GM21526 (cell line): ENCODE data around the gene APP.

Source experiments
- ATAC-seq: cut with Tn5 transposase; IDR thresholded peaks from one replicate; pipeline ENCODE4 v1.9.1; 2021; ENCODE audit warnings: moderate library complexity; ENCODE audit not compliant: unreplicated experiment, low FRiP score

The APP gene

DNA sequence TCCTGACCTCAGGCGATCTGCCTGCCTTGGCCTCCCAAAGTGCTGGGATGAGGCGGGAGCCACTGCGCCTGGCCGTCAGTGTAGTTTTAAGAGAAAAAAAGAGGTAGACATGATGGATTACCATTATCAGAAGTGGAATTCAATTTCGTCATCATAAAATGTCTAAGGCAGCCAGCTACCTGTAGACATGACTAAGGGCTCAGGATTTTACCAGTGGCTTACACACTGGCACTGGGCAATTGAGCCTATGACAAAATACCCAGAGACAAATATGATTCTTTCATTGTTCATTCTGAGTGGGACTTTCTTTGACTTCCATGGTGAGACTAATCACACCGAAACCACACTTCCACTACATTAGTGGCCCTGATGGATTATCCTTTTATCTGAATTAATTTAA lies 254.3 kb downstream of the APP start:
- no peak for ATAC-seq

DNA sequence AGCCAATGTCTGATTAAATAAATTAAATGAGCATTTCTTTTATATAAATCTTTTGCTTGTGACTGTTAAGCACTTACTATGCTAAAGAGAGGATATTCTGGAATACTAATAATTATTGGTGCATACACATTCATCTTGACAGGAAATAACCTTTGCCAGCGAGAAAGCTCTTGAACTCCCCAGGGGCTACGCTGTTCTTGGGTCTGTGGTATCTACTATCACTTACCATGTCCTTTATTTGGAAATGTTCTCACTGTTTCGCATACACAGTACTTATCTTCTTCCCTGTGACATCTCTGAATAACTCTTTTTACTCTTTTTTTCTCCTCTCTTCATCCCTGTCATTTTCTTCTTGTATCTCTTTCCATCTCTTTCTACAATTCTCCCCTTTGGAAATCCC lies 257.1 kb downstream of the APP start:
- no peak for ATAC-seq

DNA sequence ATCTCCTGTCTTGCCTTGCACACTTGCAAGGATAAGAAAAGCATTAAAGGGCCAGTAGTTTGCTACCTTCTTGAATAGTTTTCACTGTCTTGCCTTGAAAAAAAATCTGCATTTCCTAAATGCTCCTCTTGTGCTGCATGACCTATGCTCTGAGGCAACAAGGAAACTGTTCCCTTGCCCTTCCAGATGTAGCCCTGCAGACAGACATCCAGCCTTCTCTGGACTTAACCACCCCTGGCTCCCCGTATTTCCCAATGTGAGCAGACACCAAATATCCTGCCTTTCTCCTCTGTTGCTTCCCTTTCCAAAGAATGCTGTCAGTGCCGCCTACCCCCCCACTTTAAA lies 258.2 kb downstream of the APP start:
- no peak for ATAC-seq

DNA sequence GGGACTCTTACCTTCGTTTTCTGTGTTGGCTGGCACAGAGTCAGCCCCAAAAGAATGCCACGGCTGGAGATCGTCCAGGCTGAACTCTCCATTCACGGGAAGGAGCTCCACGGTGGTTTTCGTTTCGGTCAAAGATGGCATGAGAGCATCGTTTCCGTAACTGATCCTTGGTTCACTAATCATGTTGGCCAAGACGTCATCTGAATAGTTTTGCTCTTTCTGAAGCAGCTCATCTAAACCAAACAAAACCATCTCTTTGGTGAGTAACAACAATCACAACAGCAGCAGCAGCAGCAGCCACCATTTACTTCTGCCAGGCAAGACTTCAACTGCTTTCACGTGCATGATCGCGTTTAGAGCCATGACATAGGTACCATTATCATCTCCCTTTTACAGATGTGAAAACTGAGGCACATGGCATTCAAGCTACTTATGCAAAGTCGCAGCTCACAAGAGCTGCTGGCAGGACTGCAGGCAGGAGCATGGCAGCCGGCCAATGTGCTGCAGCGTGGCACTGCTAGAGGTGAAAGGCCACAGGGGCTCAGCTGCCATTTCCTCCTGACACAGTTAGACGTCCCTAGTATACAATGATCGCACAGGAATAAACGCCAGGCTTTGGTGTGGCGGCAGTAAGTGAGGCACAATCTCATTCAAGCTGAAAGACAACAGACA lies 258.7 kb downstream of the APP start:
- no peak for ATAC-seq

DNA sequence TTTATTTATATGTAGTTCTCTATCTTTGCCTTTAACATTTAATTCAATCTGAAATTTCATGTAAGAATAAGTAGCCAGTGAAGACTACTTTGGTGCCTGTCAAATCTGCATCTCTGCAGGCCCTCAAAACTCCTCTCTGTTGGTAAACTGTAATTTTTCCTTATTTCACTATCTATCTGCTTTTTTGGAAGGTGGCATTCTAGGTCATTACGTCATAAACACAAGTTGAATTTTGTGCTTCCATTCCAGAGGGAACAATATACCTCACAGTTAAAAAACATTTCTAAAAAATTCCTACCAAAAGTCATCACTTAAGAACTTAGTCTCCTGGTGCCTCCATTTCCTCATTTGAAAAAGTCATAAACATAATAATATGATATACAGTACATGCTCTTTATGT lies 259.8 kb downstream of the APP start:
- ATAC-seq = no peak

DNA sequence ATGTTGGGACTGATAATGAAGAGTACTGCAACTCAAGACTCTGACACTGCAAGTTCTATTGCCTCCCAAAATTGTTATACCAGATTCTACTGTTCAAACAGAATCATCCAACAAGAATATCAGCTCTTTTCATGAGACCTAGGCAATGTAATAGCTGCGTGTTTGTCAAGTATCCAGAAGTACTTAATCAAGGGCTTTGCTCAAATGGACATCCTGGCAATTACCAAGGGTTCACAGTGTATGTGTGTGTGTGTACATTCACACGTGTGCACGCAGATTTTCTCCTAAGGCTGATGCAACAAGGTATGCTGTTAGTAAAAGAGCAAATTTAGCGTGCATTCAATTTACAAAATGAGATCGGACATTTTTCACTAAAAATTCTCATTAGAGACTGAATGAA lies 261.2 kb downstream of the APP start:
- no peak for ATAC-seq

DNA sequence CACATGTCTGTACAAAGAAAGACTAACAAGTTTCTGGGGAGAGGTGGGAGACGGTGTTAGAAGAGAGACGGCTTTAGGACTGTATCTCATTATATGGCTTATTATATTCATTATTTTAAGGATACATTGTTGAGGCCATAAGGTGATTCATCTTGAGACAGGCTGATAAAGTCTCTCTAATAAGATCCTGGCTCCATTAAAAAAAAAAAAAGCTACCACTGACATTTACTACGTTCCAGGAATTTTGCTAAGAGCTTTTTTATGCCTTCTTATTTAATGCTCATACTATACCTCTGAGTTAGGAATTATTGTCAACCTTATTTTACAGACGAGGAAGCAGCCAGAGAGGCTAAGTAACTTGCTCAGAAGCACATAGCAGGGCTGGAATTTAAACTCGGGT lies 262.1 kb downstream of the APP start:
- ATAC-seq = no peak

DNA sequence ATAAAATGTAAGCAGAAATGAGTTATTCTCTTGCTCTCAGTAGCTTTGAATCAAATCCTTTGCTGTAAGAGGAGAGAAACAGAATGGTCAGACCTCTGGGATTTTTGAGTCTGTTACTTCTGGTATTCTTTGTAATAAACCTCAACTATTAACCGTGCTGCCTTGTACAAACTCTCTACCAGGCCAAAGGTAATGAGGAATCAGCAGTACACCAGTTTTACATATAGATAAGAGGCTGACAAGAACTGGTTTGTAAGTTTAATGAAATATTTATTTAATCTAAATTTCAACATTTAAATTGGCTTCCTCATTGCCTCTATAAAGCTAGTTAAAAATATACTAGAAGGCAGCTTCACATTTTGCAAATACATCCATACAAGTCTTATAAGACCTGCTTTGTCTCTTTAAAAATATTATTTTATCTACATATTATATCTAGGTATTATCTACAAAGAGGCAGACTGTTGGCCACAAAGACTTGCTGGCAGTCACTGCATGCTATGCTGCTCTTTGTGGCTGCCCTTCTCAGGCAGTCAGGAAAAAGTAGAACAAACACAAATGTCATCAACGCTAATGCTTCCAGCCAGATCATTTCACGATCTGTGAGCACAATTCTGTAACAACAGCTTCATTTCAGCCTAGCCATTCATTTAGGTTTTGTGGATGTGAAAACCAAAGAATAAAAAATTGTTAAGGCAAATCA lies 262.8 kb downstream of the APP start:
- no peak for ATAC-seq

DNA sequence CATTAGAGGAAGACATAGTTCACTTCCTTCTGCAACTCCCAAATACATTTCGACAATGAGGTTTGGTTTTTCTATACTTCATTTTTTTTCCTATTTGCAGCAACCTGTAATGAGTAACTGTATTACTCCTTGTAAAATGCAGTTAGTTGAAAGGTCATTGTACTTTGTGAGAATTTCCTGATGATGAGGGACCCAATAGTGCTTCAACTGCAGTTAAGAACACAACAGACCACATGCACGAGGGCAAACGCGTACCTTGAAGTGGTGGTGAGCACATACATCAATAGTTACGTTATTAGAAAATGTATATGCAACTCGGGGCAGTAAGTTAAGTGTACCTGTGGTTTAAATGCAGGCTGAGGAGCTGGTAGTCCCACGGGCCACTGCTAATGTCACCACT lies 264.0 kb downstream of the APP start:
- no peak for ATAC-seq

DNA sequence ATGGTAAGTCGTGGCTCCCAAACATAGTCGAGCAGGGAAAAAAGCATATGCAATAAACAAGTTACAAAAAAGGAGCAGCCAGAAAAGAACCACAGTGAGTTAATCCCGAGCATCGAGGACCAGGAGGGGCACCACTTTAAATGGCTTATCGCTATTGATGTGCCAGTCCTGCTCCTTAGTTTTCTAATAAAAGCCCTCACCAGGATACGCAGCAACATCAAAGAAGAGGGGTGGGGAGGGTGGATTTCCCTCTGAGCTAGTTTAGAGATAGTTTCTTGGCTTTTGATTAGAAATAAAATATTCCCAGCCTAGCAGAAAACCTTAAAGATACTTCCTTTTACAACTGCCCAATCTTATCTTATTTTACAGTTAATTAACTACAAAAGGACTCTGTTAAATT lies 265.4 kb downstream of the APP start:
- no peak for ATAC-seq

DNA sequence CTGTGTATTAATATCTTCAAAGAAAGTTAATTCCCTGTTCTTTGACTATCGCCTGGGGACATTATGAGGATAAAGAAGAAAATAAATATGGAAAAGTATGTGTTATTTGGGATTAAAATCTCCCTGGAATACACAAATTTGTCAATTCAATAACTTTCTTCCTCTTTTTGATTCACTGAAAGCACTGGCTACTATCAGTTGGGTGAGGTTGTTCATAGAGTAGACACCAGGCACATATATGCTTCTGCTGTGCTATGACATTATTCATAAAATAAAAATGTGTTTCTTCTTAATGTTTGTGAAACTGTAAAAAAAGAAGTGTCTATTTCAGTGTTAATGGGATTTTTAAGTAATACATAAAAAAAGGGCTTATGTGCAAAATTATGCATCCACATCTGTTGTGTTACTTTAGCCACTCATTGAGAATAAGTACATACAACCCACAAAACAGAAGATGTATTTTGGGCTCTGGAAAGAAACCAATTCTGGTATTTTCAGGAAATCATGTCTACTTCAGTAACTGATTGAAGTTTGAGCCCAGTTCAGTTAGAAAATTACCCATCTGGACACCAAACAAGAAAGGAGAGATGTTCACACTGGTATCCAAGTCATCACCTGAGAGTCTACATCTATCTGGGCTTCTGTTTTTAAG lies 266.4 kb downstream of the APP start:
- no peak for ATAC-seq

DNA sequence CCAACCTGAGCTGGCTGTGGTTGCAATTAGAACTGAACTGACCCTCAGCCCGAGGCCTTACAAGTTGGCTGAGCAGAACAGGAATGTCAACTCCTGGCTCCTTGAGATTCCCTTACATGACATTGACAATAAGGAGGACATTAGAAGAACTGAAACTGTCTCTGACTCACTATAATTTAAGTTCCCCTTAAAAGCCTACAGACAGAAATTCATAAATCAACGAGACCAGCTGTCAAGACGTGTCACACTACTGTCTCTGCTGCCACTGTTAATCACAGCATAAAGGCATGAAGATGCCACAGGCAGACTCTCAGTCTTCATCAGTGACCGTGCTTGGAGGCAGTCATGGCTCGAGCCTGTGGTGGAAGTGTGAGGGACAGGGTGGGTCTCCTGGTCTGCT lies 267.0 kb downstream of the APP start:
- ATAC-seq = peak; percentile 84

DNA sequence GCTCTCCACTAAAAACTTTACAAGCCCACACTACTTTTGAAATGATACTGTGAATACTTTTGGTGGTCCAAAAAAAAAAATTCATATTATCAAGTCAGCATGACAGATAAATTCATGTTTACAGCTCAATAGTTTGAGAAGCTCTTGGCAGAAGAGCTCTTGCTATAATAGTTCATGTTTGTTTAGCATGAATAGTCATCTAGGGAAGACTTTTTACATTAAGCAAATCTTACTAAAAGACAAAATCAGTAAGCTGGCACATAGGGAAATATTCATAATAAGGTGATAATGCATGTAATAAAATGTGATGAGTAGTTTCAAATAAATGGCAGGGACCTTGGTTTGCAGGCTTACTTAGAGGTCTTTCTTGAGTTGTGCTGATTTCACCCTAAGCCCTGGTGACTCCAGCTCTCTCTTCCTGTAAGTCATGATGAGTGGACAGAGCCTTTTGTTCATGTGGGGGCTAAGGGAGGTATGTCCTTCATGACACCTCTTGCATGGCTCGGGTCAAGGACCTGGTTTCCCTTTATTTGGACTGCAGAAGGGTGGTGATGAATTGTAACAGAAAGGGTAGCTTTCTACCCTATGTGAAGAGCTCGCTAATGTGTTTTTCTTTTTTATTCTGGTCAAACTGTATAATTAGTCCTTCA lies 269.1 kb downstream of the APP start:
- ATAC-seq = no peak

DNA sequence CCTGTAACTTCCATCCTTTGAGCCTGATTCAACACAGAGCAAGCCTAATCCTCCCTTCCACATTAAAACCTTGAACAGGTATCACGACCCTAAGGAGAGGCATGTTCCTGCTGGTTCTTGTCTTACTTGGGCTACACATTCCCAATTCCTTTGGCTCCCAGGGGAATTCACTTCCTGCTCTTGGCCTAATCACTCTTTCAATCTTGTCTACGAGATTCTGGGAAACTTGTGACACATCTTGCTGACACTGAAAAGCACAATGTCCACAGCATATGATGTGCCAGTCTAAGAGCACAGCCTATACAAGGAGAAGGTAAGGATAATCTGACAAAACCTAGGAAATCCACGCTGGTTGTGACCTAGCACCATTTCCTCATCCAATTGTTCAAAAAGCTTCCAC lies 271.9 kb downstream of the APP start:
- no peak for ATAC-seq

DNA sequence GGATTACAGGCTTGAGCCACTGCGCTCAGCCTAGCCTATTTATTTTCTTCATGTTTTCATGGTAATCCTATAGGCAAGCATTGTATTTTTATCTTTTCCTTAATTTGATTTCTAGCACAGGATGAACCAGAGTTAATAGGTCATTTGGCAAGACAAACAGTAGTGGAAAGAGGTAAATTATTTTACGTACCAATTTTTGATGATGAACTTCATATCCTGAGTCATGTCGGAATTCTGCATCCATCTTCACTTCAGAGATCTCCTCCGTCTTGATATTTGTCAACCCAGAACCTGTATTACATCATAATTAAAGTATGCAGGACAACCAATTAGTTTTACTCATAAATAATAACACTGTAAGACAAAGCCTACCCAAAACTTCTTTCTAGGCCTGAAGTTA lies 273.2 kb downstream of the APP start:
- ATAC-seq = no peak

DNA sequence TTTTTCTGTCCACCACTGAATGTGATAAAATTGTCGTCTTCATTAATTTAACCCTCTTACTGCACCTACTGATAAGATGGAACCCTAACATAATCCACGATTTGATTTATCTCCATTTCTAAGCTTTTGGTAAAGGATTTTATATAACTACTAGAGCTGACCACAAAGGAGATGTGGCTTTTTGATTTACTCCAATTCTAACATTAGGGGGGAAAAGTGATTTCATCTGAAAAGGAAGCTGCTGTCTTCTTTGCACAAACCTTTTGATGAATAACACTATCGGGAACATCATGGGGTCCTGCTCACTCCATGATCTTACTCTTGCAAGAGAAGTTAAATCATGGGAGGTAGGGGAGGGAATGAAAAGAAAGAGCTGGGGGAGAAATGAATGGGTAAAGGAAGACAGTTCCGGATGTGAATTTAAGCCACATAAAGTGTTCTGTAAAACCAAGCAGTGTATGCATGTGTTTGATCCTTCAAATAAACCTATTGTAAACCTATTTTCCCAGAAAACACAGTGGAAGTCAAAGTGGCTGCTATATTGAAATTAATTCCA lies 274.0 kb downstream of the APP start:
- no peak for ATAC-seq

DNA sequence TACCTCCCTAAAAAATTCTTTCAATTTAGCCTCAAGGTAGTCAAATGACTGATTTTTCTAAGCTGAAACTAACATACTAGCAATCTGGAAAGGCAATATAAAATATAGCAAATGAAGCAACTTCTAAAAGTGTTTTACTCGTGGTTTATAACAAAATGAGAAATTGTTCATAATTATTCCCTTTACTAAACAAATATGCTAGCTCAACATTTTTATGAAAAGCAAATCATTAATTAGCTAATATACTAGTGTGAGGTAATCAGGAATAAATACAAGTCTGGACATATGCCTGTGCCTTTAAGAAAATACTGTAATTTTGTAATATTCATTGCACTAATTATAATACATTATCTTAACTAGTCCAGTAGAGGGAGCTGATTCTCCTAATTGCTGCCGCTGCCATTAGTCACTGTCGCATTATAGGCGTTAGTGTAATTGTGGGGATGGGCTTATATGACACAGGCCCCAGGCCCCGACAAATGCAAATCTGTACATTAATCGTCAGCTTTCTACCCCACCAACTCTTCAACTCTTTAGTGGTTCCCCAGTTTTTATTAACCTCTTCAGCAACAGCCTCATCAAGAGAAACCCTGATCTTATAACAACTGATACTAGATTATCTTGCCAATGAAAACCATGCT lies 274.9 kb downstream of the APP start:
- peak; percentile 92 for ATAC-seq

DNA sequence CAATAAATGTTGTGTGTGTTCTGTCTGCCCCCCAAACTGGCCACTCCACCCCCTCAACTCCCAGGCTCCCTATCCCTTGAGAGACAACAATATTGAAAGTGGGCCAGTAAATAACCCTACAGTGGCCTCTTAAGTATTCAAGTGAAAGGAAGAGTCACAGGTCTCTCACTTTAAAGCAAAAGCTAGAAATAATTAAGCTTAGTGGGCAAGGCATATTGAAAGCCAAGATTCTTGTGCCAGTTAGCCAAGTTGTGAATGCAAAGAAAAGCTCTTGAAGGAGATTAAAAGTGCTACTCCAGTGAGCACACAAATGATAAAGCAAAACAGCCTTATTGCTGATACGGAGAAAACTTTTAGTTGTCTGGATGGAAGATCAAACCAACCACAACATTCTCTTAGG lies 277.4 kb downstream of the APP start:
- no peak for ATAC-seq

DNA sequence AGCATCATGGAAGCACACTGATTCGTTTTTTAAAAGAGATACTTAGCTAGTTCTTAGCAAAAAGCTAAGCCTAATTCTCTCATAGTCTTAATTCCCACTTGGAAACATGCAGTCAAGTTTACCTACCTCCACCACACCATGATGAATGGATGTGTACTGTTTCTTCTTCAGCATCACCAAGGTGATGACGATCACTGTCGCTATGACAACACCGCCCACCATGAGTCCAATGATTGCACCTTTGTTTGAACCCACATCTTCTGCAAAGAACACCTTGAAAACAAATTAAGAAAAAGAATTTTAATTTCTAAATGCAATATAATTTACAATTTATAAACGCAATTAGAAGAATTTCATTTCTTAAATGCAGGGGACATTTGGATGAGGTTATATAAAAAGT lies 279.0 kb downstream of the APP start:
- ATAC-seq = no peak

DNA sequence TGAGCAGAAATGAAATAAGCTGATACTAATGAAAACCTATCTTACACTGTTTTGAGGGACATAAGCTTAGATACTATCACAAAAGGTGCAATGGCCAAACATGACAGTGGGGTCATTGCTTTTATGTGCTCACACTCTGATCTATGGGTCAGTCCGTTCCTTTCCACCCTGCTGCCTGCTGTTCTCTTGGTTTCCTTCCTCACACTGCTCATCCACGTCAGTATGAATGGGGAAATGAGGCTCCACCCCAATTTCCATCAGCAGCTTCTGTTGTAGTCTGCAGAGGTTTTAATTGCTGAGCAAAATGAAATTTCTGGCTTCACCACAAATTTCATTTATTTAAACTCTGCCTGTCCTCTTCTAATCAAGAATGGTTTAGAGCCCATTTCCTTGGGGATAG lies 280.6 kb downstream of the APP start:
- no peak for ATAC-seq

DNA sequence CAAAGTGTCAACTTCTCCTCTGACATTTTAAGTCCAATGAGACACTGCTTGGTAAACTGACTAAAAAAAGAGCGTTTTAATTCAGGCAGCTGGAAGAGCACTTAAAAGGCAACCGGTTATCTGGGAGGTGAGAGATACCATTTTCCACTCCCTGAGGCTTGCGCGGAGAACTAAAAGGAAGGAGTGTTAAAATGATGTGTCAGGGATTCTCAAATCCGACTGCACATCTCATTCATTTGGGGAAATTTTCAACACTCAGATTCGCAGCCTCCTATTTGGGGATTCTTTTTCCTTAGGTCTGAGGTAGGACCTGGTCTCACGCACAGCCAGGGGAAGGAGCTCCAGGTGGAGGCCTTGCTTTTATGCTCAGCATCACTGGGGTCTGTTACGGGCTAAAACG lies 281.9 kb downstream of the APP start:
- ATAC-seq = no peak
